Thymus (tissue), 11 donors: Measurements from ENCODE around the gene XIRP1. TPM values are rescaled to one million over a fixed set of nuclear protein-coding genes. Genes with fewer than 3 reads are reported as not detected.

ENCODE experiments used
- DNase-seq, 9 donors: peaks; one replicate each; pipeline ENCODE4 v3.0.0-alpha.2; 2013; ENCODE audit warnings: low spot score in 9 of 9, low read depth in 6 of 9, missing footprints in 1 of 9
- H3K27ac ChIP-seq, 2 donors: one replicate each; pipeline ENCODE4 v1.5.1; 2013; ENCODE audit warnings: control low read depth in 1 of 2, low read depth in 1 of 2, low read length in 1 of 2, mild to moderate bottlenecking in 1 of 2, moderate library complexity in 1 of 2
- H3K27me3 ChIP-seq, 2 donors: one replicate each; pipeline ENCODE4 v1.5.1; 2013; ENCODE audit warnings: low read length in 1 of 2; ENCODE audit not compliant: control insufficient read depth in 2 of 2, insufficient read depth in 1 of 2
- H3K36me3 ChIP-seq, 2 donors: one replicate each; pipeline ENCODE4 v1.5.1; 2013; ENCODE audit warnings: low read length in 1 of 2, mild to moderate bottlenecking in 1 of 2, moderate library complexity in 1 of 2; ENCODE audit not compliant: control insufficient read depth in 2 of 2, insufficient read depth in 2 of 2
- H3K4me1 ChIP-seq, 2 donors: one replicate each; pipeline ENCODE4 v1.5.1; 2013; ENCODE audit warnings: low read length in 2 of 2; ENCODE audit not compliant: control insufficient read depth in 2 of 2, insufficient read depth in 2 of 2
- H3K4me3 ChIP-seq, 2 donors: one replicate each; pipeline ENCODE4 v1.5.1; 2013; ENCODE audit warnings: low read length in 2 of 2, control low read depth in 1 of 2, mild to moderate bottlenecking in 1 of 2
- H3K9me3 ChIP-seq, 2 donors: one replicate each; pipeline ENCODE4 v1.5.1; 2013; ENCODE audit warnings: low read length in 1 of 2, mild to moderate bottlenecking in 1 of 2; ENCODE audit not compliant: control insufficient read depth in 2 of 2, insufficient read depth in 1 of 2
- WGBS: extraction: QIAGEN DNeasy Blood & Tissue Kit; methylation state at CpG from one replicate; pipeline ENCODE4 v1.1.7; 2013; 5-methylcytosine and 5-hydroxymethylcytosine counted together
- polyA plus RNA-seq: library from polyadenylated mRNA; stranded (reverse); fragments of 200-250 nt; gene quantifications from one replicate; pipeline ENCODE4 v1.2.3, GENCODE V29; 2013
- total RNA-seq: library from RNA; stranded (reverse); fragments of 120-200 nt; gene quantifications from one replicate; pipeline ENCODE4 v1.2.4, GENCODE V29; 2013
- donor health status: healthy.

The XIRP1 gene
- total and polyA plus RNA-seq, 2 donors: 0.52 to 1.1 TPM

- H3K27ac ChIP-seq: no peak overlapping the region
- H3K9me3 ChIP-seq: no peaks in the 10 kb centered on the region
- H3K36me3 ChIP-seq: no peaks in the 10 kb centered on the region
- DNase-seq: no peak
- WGBS: 97% methylated on average over 2 of the region's 2 CpGs
- peaks cover 0 to 6% of the 10 kb centered on the region in 2 donors for H3K4me1 ChIP-seq
- no peaks in the 10 kb centered on the region for H3K27me3 ChIP-seq
- no peak overlapping the region for H3K4me3 ChIP-seq
Measured at GRCh38 chr3:39224288-39224687, 31.9 kb upstream of the XIRP1 start.

GRCh38 chr3:39222939-39223338 is 30.5 kb upstream of the XIRP1 start:
- 98% methylated on average over 2 of the region's 2 CpGs for WGBS
- no peak overlapping the region for H3K4me3 ChIP-seq
- peaks cover 0 to 6% of the 10 kb centered on the region in 2 donors for H3K4me1 ChIP-seq
- no peak overlapping the region for H3K27ac ChIP-seq
- DNase-seq: no peak
- no peaks in the 10 kb centered on the region for H3K36me3 ChIP-seq
- H3K27me3 ChIP-seq: no peaks in the 10 kb centered on the region
- H3K9me3 ChIP-seq: no peaks in the 10 kb centered on the region

GRCh38 chr3:39222462-39222861 is 30.1 kb upstream of the XIRP1 start:
- Histone ChIP-seq H3K27ac (no peak overlapping the region), H3K9me3 (no peaks in the 10 kb centered on the region), H3K4me3 (no peak overlapping the region), H3K4me1 (peaks cover 0 to 6% of the 10 kb centered on the region in 2 donors), H3K36me3 (no peaks in the 10 kb centered on the region), H3K27me3 (no peaks in the 10 kb centered on the region)
- DNase-seq: no peak
- WGBS: 59% methylated on average over 1 of the region's 1 CpG

GRCh38 chr3:39221141-39221530 is 28.7 kb upstream of the XIRP1 start:
- Histone ChIP-seq H3K27me3 (no peaks in the 10 kb centered on the region), H3K4me3 (no peak overlapping the region), H3K27ac (no peak overlapping the region), H3K36me3 (no peaks in the 10 kb centered on the region), H3K9me3 (no peaks in the 10 kb centered on the region), H3K4me1 (peaks cover 2 to 13% of the 10 kb centered on the region in 2 donors)
- no peak for DNase-seq

GRCh38 chr3:39220407-39221140 is 28.2 kb upstream of the XIRP1 start:
- DNase-seq: peak in 1 of 9 donors; percentile 54
- WGBS: 52% methylated on average over 6 of the region's 6 CpGs
- no peak overlapping the region for H3K4me3 ChIP-seq
- no peak overlapping the region for H3K27ac ChIP-seq
- H3K9me3 ChIP-seq: no peaks in the 10 kb centered on the region
- peaks cover 5 to 17% of the 10 kb centered on the region in 2 donors for H3K4me1 ChIP-seq
- H3K27me3 ChIP-seq: no peaks in the 10 kb centered on the region
- no peaks in the 10 kb centered on the region for H3K36me3 ChIP-seq

- peaks cover 5 to 17% of the 10 kb centered on the region in 2 donors for H3K4me1 ChIP-seq
- no peaks in the 10 kb centered on the region for H3K9me3 ChIP-seq
- H3K4me3 ChIP-seq: no peak overlapping the region
- no peak overlapping the region for H3K27ac ChIP-seq
- H3K36me3 ChIP-seq: no peaks in the 10 kb centered on the region
- WGBS: 98% methylated on average over 3 of the region's 3 CpGs
- no peaks in the 10 kb centered on the region for H3K27me3 ChIP-seq
- no peak for DNase-seq
Measured at GRCh38 chr3:39219702-39220101, 27.3 kb upstream of the XIRP1 start.

GRCh38 chr3:39216176-39216790 is 23.9 kb upstream of the XIRP1 start:
- Histone ChIP-seq H3K27ac (no peak overlapping the region), H3K4me1 (peaks cover 5 to 17% of the 10 kb centered on the region in 2 donors)
- DNase-seq: no peak

GRCh38 chr3:39213613-39214012 is 21.2 kb upstream of the XIRP1 start:
- DNase-seq: no peak
- H3K9me3 ChIP-seq: no peaks in the 10 kb centered on the region
- H3K27ac ChIP-seq: no peak overlapping the region
- peaks cover 12 to 26% of the 10 kb centered on the region in 2 donors for H3K4me1 ChIP-seq
- H3K4me3 ChIP-seq: no peak overlapping the region
- 93% methylated on average over 2 of the region's 2 CpGs for WGBS
- no peaks in the 10 kb centered on the region for H3K36me3 ChIP-seq
- no peaks in the 10 kb centered on the region for H3K27me3 ChIP-seq

More at GRCh38 chr3:39216176-39216790, 23.9 kb upstream of the XIRP1 start:
- no peaks in the 10 kb centered on the region for H3K36me3 ChIP-seq
- 57% methylated on average over 2 of the region's 2 CpGs for WGBS
- no peaks in the 10 kb centered on the region for H3K9me3 ChIP-seq
- H3K27me3 ChIP-seq: no peaks in the 10 kb centered on the region
- H3K4me3 ChIP-seq: no peak overlapping the region

GRCh38 chr3:39212665-39213064 is 20.3 kb upstream of the XIRP1 start:
- Histone ChIP-seq H3K4me3 (no peak overlapping the region), H3K9me3 (no peaks in the 10 kb centered on the region), H3K36me3 (no peaks in the 10 kb centered on the region), H3K4me1 (peaks cover 19 to 35% of the 10 kb centered on the region in 2 donors), H3K27me3 (no peaks in the 10 kb centered on the region), H3K27ac (no peak overlapping the region)
- no peak for DNase-seq
- 97% methylated on average over 1 of the region's 1 CpG for WGBS
